WTC11 (cell line): Measurements from ENCODE around the gene EID2B.

Experiments used
- ELF4 ChIP-seq: sonication (generic); formaldehyde crosslinking; IDR thresholded peaks from 2 replicates; pipeline ENCODE4 v1.8.1; 2022; ENCODE audit warnings: low read depth, mild to moderate bottlenecking, moderate library complexity, missing genetic modification reagents
- ESRRA ChIP-seq: sonication (generic); formaldehyde crosslinking; IDR thresholded peaks from 2 replicates; pipeline ENCODE4 v1.8.1; 2022; ENCODE audit warnings: mild to moderate bottlenecking, missing genetic modification reagents, borderline replicate concordance
- JUN ChIP-seq: sonication (generic); formaldehyde crosslinking; IDR thresholded peaks from 2 replicates; pipeline ENCODE4 v1.8.0; 2023; ENCODE audit warnings: mild to moderate bottlenecking, missing genetic modification reagents
- OVOL2 ChIP-seq: fragments of 250-450 bp; sonication (Bioruptor Pico); IDR thresholded peaks from 2 replicates; pipeline ENCODE4 v1.9.0; 2021; ENCODE audit warnings: mild to moderate bottlenecking, borderline replicate concordance
- SP1 ChIP-seq: sonication (generic); formaldehyde crosslinking; conservative IDR thresholded peaks from 2 replicates; pipeline ENCODE4 v1.8.1; 2022; ENCODE audit warnings: missing genetic modification reagents
- USF1 ChIP-seq: sonication (generic); formaldehyde crosslinking; IDR thresholded peaks from 2 replicates; pipeline ENCODE4 v1.8.0; 2022; ENCODE audit warnings: mild to moderate bottlenecking, missing genetic modification reagents
- USF2 ChIP-seq: sonication (generic); formaldehyde crosslinking; IDR thresholded peaks from 2 replicates; pipeline ENCODE4 v1.8.1; 2023; ENCODE audit warnings: mild to moderate bottlenecking, missing genetic modification reagents, moderate library complexity
- ZBTB21 ChIP-seq: sonication (generic); formaldehyde crosslinking; IDR thresholded peaks from 2 replicates; pipeline ENCODE4 v1.8.1; 2023; ENCODE audit warnings: mild to moderate bottlenecking, missing genetic modification reagents, borderline replicate concordance
- ZMAT4 ChIP-seq: fragments of 250-450 bp; sonication (Bioruptor Pico); IDR thresholded peaks from 2 replicates; pipeline ENCODE4 v1.9.0; 2021; ENCODE audit warnings: mild to moderate bottlenecking
- ZNF121 ChIP-seq: sonication (generic); formaldehyde crosslinking; IDR thresholded peaks from 2 replicates; pipeline ENCODE4 v1.8.0; 2023; ENCODE audit warnings: missing genetic modification reagents
- TF ChIP-seq, protein P1 (sequence below): fragments of 200-600 bp; IDR thresholded peaks from 2 replicates; pipeline ENCODE4 v1.8.0; 2022; ENCODE audit warnings: antibody characterized with exemption
- TF ChIP-seq, protein P2 (sequence below): sonication (generic); formaldehyde crosslinking; IDR thresholded peaks from 2 replicates; pipeline ENCODE4 v1.8.1; 2023; ENCODE audit warnings: mild to moderate bottlenecking, missing genetic modification reagents

DNA sequence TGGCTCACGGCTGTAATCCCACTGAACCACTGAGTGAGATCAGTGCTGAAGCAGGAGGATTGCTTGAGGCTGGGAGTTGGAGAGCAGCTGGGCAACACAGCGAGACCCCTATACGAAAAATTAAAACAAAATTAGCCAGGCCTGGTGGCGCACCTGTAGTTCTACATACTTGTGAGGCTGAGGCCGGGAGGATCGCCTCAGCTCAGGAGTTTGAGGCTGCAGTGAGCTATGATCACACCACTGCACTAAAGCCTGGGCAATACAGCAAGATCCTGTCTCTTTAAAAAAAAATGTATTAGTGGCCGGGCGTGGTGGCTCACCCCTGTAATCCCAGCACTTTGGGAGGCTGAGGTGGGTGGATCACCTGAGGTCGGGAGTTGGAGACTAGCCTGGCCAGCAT, 24.0 kb downstream of the EID2B start:
- TF ChIP-seq ELF4 (CRISPR knock-in tag) = no peak
- no peak for TF ChIP-seq USF2
- no peak for TF ChIP-seq SP1 (CRISPR knock-in tag)
- TF ChIP-seq JUN (CRISPR knock-in tag) = no peak
- TF ChIP-seq, protein P1, sequence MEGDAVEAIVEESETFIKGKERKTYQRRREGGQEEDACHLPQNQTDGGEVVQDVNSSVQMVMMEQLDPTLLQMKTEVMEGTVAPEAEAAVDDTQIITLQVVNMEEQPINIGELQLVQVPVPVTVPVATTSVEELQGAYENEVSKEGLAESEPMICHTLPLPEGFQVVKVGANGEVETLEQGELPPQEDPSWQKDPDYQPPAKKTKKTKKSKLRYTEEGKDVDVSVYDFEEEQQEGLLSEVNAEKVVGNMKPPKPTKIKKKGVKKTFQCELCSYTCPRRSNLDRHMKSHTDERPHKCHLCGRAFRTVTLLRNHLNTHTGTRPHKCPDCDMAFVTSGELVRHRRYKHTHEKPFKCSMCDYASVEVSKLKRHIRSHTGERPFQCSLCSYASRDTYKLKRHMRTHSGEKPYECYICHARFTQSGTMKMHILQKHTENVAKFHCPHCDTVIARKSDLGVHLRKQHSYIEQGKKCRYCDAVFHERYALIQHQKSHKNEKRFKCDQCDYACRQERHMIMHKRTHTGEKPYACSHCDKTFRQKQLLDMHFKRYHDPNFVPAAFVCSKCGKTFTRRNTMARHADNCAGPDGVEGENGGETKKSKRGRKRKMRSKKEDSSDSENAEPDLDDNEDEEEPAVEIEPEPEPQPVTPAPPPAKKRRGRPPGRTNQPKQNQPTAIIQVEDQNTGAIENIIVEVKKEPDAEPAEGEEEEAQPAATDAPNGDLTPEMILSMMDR = no peak
- TF ChIP-seq ZNF121 (CRISPR knock-in tag) = peak; percentile 86
- TF ChIP-seq, protein P2, sequence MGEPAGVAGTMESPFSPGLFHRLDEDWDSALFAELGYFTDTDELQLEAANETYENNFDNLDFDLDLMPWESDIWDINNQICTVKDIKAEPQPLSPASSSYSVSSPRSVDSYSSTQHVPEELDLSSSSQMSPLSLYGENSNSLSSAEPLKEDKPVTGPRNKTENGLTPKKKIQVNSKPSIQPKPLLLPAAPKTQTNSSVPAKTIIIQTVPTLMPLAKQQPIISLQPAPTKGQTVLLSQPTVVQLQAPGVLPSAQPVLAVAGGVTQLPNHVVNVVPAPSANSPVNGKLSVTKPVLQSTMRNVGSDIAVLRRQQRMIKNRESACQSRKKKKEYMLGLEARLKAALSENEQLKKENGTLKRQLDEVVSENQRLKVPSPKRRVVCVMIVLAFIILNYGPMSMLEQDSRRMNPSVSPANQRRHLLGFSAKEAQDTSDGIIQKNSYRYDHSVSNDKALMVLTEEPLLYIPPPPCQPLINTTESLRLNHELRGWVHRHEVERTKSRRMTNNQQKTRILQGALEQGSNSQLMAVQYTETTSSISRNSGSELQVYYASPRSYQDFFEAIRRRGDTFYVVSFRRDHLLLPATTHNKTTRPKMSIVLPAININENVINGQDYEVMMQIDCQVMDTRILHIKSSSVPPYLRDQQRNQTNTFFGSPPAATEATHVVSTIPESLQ = no peak
- no peak for TF ChIP-seq ESRRA (CRISPR knock-in tag)
- no peak for TF ChIP-seq OVOL2 (CRISPR knock-in tag)
- no peak for TF ChIP-seq ZMAT4 (CRISPR knock-in tag)
- TF ChIP-seq USF1 (CRISPR knock-in tag) = no peak
- TF ChIP-seq ZBTB21 = no peak
